ENCODE data around the gene CWH43. TPM values are rescaled to one million over a fixed set of nuclear protein-coding genes. Genes with fewer than 3 reads are reported as not detected.
A peak's percentile ranks its signal among the peaks of the same experiment; 100 is the strongest.
"Not testable (repeated sequence)": the region's sequence is repeated elsewhere in the genome, so short reads cannot be mapped to it uniquely, and the experiment has no call there.

Gene CWH43
- total RNA-seq, 2 donors from 2014 or later, result not detected

DNA sequence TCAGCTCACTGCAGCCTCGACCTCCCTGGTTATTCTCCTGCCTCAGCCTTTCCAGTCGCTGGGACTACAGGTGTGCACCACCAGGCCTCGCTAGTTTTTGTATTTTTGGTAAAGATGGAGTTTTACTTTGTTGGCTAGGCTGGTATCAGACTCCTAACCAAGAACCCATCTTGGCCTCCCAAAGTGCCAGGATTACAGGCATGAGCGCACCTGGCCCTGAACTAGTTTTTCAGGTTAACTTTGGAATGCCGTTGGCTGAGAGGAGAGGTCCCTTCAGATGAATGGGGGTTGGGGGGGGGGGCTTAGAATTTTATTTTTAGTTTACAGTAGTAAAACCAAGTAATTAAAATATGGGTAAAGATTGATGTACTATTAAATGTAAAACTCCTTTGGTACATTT is 23.4 kb upstream of the CWH43 start:
- H3K27me3 Mint-ChIP-seq, result peaks cover 10% of the 10 kb centered on the region
- no peak for ATAC-seq (replicated peaks)

GRCh38 chr4:48963042-48963679 is 22.9 kb upstream of the CWH43 start:
- H3K36me3 Mint-ChIP-seq (ENCODE audit: low read depth), result no peaks in the 10 kb centered on the region
- H3K4me3 Mint-ChIP-seq, result no peak overlapping the region
- no peaks in the 10 kb centered on the region for H3K4me1 Mint-ChIP-seq
- peak; percentile 79 for ATAC-seq (replicated peaks)
- H3K27me3 Mint-ChIP-seq, result peaks cover 10% of the 10 kb centered on the region
- H3K9me3 Mint-ChIP-seq, result no peaks in the 10 kb centered on the region
- H3K27ac Mint-ChIP-seq, result no peak overlapping the region

More for the DNA sequence above, 23.4 kb upstream of the CWH43 start:
- H3K4me1 Mint-ChIP-seq, result no peaks in the 10 kb centered on the region
- H3K4me3 Mint-ChIP-seq, result no peak overlapping the region
- no peaks in the 10 kb centered on the region for H3K36me3 Mint-ChIP-seq (ENCODE audit: low read depth)
- H3K27ac Mint-ChIP-seq, result no peak overlapping the region
- H3K9me3 Mint-ChIP-seq, result no peaks in the 10 kb centered on the region

- Mint-ChIP-seq H3K27me3 (no peaks in the 10 kb centered on the region), H3K27ac (no peak overlapping the region), H3K4me3 (no peak overlapping the region), H3K9me3 (no peaks in the 10 kb centered on the region), H3K4me1 (no peaks in the 10 kb centered on the region), H3K36me3 (ENCODE audit: low read depth) (no peaks in the 10 kb centered on the region)
- ATAC-seq (replicated peaks), result no peak
Observed at GRCh38 chr4:48967101-48967500, 19.0 kb upstream of the CWH43 start.

DNA sequence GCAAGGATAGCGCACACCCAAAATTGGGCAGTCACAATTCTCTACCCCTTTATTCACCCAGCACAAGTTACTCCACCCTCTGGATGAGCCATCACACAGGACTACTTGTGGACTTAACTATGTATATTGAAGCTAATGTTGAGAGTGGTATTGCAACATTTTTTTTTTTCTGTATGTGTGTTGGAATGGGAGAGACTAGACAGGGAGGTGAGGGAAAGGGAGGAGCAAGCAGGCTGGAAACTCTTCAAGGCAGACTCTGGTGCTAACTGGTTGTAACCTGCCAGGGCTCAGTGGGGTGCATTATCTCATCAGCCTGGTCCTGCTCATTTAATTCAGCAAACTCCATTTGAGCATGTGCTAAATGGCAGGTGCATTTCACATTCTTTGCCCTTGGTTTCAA is 18.4 kb upstream of the CWH43 start:
- Mint-ChIP-seq H3K4me1 (no peaks in the 10 kb centered on the region), H3K9me3 (no peaks in the 10 kb centered on the region), H3K4me3 (no peak overlapping the region), H3K27ac (no peak overlapping the region), H3K27me3 (no peaks in the 10 kb centered on the region), H3K36me3 (ENCODE audit: low read depth) (no peaks in the 10 kb centered on the region)
- no peak for ATAC-seq (replicated peaks)

GRCh38 chr4:48968814-48969213 is 17.3 kb upstream of the CWH43 start:
- Mint-ChIP-seq H3K9me3 (no peaks in the 10 kb centered on the region), H3K27ac (no peak overlapping the region), H3K27me3 (peaks cover 4% of the 10 kb centered on the region), H3K4me3 (no peak overlapping the region), H3K36me3 (ENCODE audit: low read depth) (no peaks in the 10 kb centered on the region), H3K4me1 (no peaks in the 10 kb centered on the region)
- ATAC-seq (replicated peaks), result no peak

DNA sequence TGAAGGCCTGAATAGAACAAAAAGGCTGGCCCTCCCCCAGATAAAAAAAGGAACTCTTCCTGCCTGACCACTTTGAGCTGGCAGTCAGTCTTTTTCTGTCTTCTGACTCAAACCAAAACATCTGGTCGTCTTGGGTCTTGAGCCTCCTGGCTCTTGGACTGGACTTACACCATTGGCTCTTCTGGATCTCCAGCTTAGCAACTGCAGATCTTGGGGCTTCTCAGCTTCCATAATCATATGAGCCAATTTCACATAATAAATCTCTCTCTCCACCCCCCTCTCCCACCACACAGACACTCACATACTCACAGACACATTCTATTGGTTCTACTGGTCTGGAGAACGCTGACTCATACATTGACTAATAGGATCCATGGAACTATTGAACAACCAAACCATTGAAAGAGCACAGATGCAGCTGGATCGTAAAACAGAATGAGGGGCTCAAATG is 15.6 kb upstream of the CWH43 start:
- H3K27ac Mint-ChIP-seq, result no peak overlapping the region
- H3K4me1 Mint-ChIP-seq, result no peaks in the 10 kb centered on the region

GRCh38 chr4:48974979-48975640 is 11.0 kb upstream of the CWH43 start:
- no peaks in the 10 kb centered on the region for H3K4me1 Mint-ChIP-seq
- H3K36me3 Mint-ChIP-seq (ENCODE audit: low read depth), result no peaks in the 10 kb centered on the region
- H3K27me3 Mint-ChIP-seq, result peaks cover 16% of the 10 kb centered on the region
- H3K4me3 Mint-ChIP-seq, result no peak overlapping the region
- H3K9me3 Mint-ChIP-seq, result no peaks in the 10 kb centered on the region
- no peak overlapping the region for H3K27ac Mint-ChIP-seq
- ATAC-seq (replicated peaks), result no peak

More for the DNA sequence above, 15.6 kb upstream of the CWH43 start:
- ATAC-seq (replicated peaks), result peak; percentile 32
- Mint-ChIP-seq H3K36me3 (ENCODE audit: low read depth) (no peaks in the 10 kb centered on the region), H3K4me3 (no peak overlapping the region), H3K27me3 (peaks cover 10% of the 10 kb centered on the region), H3K9me3 (no peaks in the 10 kb centered on the region)

GRCh38 chr4:48976041-48976440 is 10.0 kb upstream of the CWH43 start:
- Mint-ChIP-seq H3K4me3 (no peak overlapping the region), H3K9me3 (no peaks in the 10 kb centered on the region), H3K4me1 (no peaks in the 10 kb centered on the region), H3K36me3 (ENCODE audit: low read depth) (no peaks in the 10 kb centered on the region), H3K27me3 (peaks cover 16% of the 10 kb centered on the region), H3K27ac (no peak overlapping the region)
- no peak for ATAC-seq (replicated peaks)

- no peak for ATAC-seq (replicated peaks)
- Mint-ChIP-seq H3K27me3 (peaks cover 31% of the 10 kb centered on the region), H3K4me1 (no peaks in the 10 kb centered on the region)
Observed at GRCh38 chr4:48979914-48980579, 6.0 kb upstream of the CWH43 start.

GRCh38 chr4:48984005-48984404 is 2.1 kb upstream of the CWH43 start:
- not testable (repeated sequence) for H3K27ac Mint-ChIP-seq; H3K9me3 Mint-ChIP-seq; H3K36me3 Mint-ChIP-seq (ENCODE audit: low read depth); H3K4me3 Mint-ChIP-seq; ATAC-seq (replicated peaks); H3K4me1 Mint-ChIP-seq
- H3K27me3 Mint-ChIP-seq, result peaks cover 34% of the 10 kb centered on the region

More at GRCh38 chr4:48979914-48980579, 6.0 kb upstream of the CWH43 start:
- no peak overlapping the region for H3K27ac Mint-ChIP-seq
- H3K4me3 Mint-ChIP-seq, result no peak overlapping the region
- H3K9me3 Mint-ChIP-seq, result no peaks in the 10 kb centered on the region
- no peaks in the 10 kb centered on the region for H3K36me3 Mint-ChIP-seq (ENCODE audit: low read depth)

- no peak overlapping the region for H3K27ac Mint-ChIP-seq
- no peaks in the 10 kb centered on the region for H3K9me3 Mint-ChIP-seq
- no peak for ATAC-seq (replicated peaks)
- H3K36me3 Mint-ChIP-seq (ENCODE audit: low read depth), result no peaks in the 10 kb centered on the region
- H3K4me1 Mint-ChIP-seq, result no peaks in the 10 kb centered on the region
- H3K4me3 Mint-ChIP-seq, result no peak overlapping the region
- H3K27me3 Mint-ChIP-seq, result peaks cover 37% of the 10 kb centered on the region
Observed at GRCh38 chr4:48985602-48985975, 486 bp upstream of the CWH43 start.

DNA sequence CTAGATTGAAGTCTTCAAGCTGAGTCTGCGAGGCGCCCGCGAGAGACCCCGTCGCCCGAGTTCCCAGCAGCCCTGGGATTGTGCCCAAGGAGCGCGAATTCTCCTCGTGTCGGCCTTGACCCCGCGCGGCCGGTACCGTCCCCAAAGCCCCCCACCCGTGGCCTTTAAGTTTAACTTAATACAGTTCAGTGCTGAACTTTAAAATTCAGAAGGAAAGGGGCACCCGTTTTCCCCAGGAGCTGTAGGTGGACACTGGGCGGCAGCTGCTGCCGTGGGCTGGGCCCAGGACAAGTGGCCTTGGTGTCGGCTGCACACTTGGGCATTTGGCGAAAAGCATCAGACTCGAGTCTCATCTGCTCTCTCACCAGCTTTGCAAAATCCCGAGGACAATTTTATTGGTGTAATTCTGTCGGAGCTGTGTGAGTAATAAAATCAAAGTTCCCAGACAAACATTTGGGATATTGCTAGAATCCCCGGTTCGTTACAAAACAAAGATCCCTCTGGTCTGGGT is 634 bp downstream of the CWH43 start:
- Mint-ChIP-seq H3K4me3 (no peak overlapping the region), H3K4me1 (no peaks in the 10 kb centered on the region), H3K27ac (no peak overlapping the region), H3K9me3 (no peaks in the 10 kb centered on the region), H3K36me3 (ENCODE audit: low read depth) (no peaks in the 10 kb centered on the region), H3K27me3 (peaks cover 37% of the 10 kb centered on the region)
- no peak for ATAC-seq (replicated peaks)

- H3K27ac Mint-ChIP-seq, result no peak overlapping the region
- H3K4me3 Mint-ChIP-seq, result no peak overlapping the region
- H3K9me3 Mint-ChIP-seq, result no peaks in the 10 kb centered on the region
- no peak for ATAC-seq (replicated peaks)
- peaks cover 19% of the 10 kb centered on the region for H3K27me3 Mint-ChIP-seq
- H3K36me3 Mint-ChIP-seq (ENCODE audit: low read depth), result no peaks in the 10 kb centered on the region
- no peaks in the 10 kb centered on the region for H3K4me1 Mint-ChIP-seq
Observed at GRCh38 chr4:48989461-48990203, 3.6 kb downstream of the CWH43 start.

- H3K4me1 Mint-ChIP-seq, result no peaks in the 10 kb centered on the region
- no peak overlapping the region for H3K4me3 Mint-ChIP-seq
- no peak overlapping the region for H3K27ac Mint-ChIP-seq
- H3K9me3 Mint-ChIP-seq, result no peaks in the 10 kb centered on the region
- no peak for ATAC-seq (replicated peaks)
- peaks cover 16% of the 10 kb centered on the region for H3K27me3 Mint-ChIP-seq
- no peaks in the 10 kb centered on the region for H3K36me3 Mint-ChIP-seq (ENCODE audit: low read depth)
Observed at GRCh38 chr4:48991357-48991756, 5.3 kb downstream of the CWH43 start.
